Measurements from ENCODE around the gene AP4M1.

The AP4M1 gene

GRCh38 chr7:100119072-100119969, 17.9 kb downstream of the AP4M1 start, which contains the start of the genes CNPY4 and TAF6 (continued):
- no peak for TF ChIP-seq ZNF174 (tag by site-specific recombination; IDR thresholded peaks at IDR 0.05)
- no peak for TF ChIP-seq PRDM6 (tag by site-specific recombination; IDR thresholded peaks at IDR 0.05)
- no peak for TF ChIP-seq MYNN (tag by site-specific recombination; IDR thresholded peaks at IDR 0.05; ENCODE audit: borderline replicate concordance)
- no peak for TF ChIP-seq ZNF426 (tag by site-specific recombination; IDR thresholded peaks at IDR 0.05)
- no peak for TF ChIP-seq ZNF404 (tag by site-specific recombination; IDR thresholded peaks at IDR 0.05)
- TF ChIP-seq KLF9 (tag by site-specific recombination; IDR thresholded peaks at IDR 0.05; ENCODE audit: low read depth), result peak; percentile 93
- no peak for TF ChIP-seq ZNF549 (tag by site-specific recombination; IDR thresholded peaks at IDR 0.05)
- TF ChIP-seq ZNF311 (tag by site-specific recombination; IDR thresholded peaks at IDR 0.05; ENCODE audit: borderline replicate concordance), result no peak
- TF ChIP-seq ZSCAN4 (tag by site-specific recombination; IDR thresholded peaks at IDR 0.05), result no peak
- peak; percentile 58 for TF ChIP-seq ZNF629 (tag by site-specific recombination; IDR thresholded peaks at IDR 0.05)
- TF ChIP-seq ZNF548 (tag by site-specific recombination; IDR thresholded peaks at IDR 0.05), result no peak
- TF ChIP-seq ZNF610 (tag by site-specific recombination; IDR thresholded peaks at IDR 0.05; ENCODE audit: borderline replicate concordance), result 0 out of 2 replicates have a peak, but pooled peaks have one; percentile 43
- TF ChIP-seq ZNF114 (tag by site-specific recombination; IDR thresholded peaks at IDR 0.05), result no peak
- TF ChIP-seq MZF1 (tag by site-specific recombination; IDR thresholded peaks at IDR 0.05; ENCODE audit: borderline replicate concordance), result no peak
- no peak for TF ChIP-seq ZNF157 (tag by site-specific recombination; IDR thresholded peaks at IDR 0.05)
- no peak for TF ChIP-seq ELK4 (IDR thresholded peaks at IDR 0.05; ENCODE audit: borderline replicate concordance, low read depth, low read length)
- TF ChIP-seq WT1 (tag by site-specific recombination; IDR thresholded peaks at IDR 0.05), result 0 out of 2 replicates have a peak, but pooled peaks have one; percentile 45
- TF ChIP-seq KLF1 (tag by site-specific recombination; IDR thresholded peaks at IDR 0.05), result peak; percentile 47
- TF ChIP-seq HOXC10 (CRISPR knock-in tag; IDR thresholded peaks at IDR 0.05), result no peak
- TF ChIP-seq ZBTB1 (tag by site-specific recombination; IDR thresholded peaks at IDR 0.05), result no peak
- no peak for TF ChIP-seq SCRT1 (tag by site-specific recombination; IDR thresholded peaks at IDR 0.05; ENCODE audit: borderline replicate concordance)
- no peak for TF ChIP-seq ZNF529 (tag by site-specific recombination; IDR thresholded peaks at IDR 0.05; ENCODE audit: insufficient replicate concordance)
- no peak for TF ChIP-seq ZNF366 (tag by site-specific recombination; conservative IDR thresholded peaks at IDR 0.05)
- TF ChIP-seq ZNF585B (tag by site-specific recombination; IDR thresholded peaks at IDR 0.05), result no peak
- no peak for TF ChIP-seq SETDB1 (IDR thresholded peaks at IDR 0.05; ENCODE audit: insufficient read length, low read length)
- no peak for TF ChIP-seq ZBTB49 (tag by site-specific recombination; IDR thresholded peaks at IDR 0.05; ENCODE audit: low read depth)
- peak; percentile 87 for TF ChIP-seq ZBTB10 (tag by site-specific recombination; IDR thresholded peaks at IDR 0.05)
- no peak for TF ChIP-seq BCL11B (tag by site-specific recombination; IDR thresholded peaks at IDR 0.05; ENCODE audit: low read depth)
- peak; percentile 98 for TF ChIP-seq KLF16 (tag by site-specific recombination; IDR thresholded peaks at IDR 0.05)
- 0 out of 2 replicates have a peak, but pooled peaks have one; percentile 18 for TF ChIP-seq ZNF341 (tag by site-specific recombination; IDR thresholded peaks at IDR 0.05; ENCODE audit: low read depth)
- TF ChIP-seq ZNF510 (tag by site-specific recombination; IDR thresholded peaks at IDR 0.05; ENCODE audit: insufficient replicate concordance), result no peak
